Neural cell (in vitro differentiated cells): Measurements from ENCODE around the gene TACC3.

Source experiments
- RAD21 ChIP-seq: fragments of 450-650 bp; conservative IDR thresholded peaks from 2 replicates; pipeline ENCODE4 v1.6.1; 2014; ENCODE audit warnings: antibody characterized with exemption, mild to moderate bottlenecking, moderate library complexity
- TF ChIP-seq, protein P1 (sequence below): fragments of 450-650 bp; IDR thresholded peaks from 2 replicates; pipeline ENCODE4 v1.5.1; 2014; ENCODE audit warnings: antibody characterized with exemption, mild to moderate bottlenecking, moderate library complexity; ENCODE audit not compliant: poor library complexity, severe bottlenecking
- TF ChIP-seq, protein P2 (sequence below): IDR thresholded peaks from 2 replicates; pipeline ENCODE4 v1.6.1; 2012; ENCODE audit warnings: borderline replicate concordance

DNA sequence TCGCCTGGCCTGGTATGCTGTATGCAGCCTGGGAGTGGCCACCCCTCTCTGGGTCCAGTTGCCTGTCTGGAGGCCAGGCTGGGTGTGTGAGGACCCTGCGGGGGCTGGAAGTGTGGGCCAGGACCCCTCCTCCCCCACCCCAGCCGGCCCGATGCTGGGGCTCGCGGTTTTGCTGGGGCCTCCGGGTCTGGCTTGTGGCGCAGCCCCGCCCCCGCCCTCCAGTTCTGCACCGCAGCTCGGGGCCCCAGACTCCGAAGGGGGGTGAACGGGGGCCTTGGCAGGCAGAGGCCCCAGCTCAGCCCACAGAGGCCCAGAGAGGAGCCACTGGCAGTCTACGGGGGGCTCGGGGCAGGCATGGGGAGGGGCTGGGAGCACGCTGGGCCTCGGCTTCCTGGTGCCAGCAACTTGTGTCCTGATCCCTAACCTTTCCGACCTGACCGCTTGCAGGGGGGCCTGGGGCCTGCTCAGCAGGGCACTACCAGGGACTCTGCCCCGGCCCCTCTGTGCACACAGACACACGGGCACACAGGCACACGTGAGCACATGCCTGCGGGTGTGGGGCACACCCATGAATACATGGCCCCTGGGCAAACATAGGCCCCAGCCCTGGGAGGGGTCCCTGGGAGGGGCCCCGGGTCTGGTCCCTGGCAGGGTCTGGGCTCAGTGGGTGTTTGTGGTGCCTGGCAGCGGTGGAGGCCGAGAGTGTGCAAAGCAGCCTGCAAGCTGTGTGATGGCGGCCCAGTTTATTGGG is 50.4 kb downstream of the TACC3 start:
- TF ChIP-seq RAD21 = no peak
- TF ChIP-seq, protein P1, sequence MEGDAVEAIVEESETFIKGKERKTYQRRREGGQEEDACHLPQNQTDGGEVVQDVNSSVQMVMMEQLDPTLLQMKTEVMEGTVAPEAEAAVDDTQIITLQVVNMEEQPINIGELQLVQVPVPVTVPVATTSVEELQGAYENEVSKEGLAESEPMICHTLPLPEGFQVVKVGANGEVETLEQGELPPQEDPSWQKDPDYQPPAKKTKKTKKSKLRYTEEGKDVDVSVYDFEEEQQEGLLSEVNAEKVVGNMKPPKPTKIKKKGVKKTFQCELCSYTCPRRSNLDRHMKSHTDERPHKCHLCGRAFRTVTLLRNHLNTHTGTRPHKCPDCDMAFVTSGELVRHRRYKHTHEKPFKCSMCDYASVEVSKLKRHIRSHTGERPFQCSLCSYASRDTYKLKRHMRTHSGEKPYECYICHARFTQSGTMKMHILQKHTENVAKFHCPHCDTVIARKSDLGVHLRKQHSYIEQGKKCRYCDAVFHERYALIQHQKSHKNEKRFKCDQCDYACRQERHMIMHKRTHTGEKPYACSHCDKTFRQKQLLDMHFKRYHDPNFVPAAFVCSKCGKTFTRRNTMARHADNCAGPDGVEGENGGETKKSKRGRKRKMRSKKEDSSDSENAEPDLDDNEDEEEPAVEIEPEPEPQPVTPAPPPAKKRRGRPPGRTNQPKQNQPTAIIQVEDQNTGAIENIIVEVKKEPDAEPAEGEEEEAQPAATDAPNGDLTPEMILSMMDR = no peak
- TF ChIP-seq, protein P2, sequence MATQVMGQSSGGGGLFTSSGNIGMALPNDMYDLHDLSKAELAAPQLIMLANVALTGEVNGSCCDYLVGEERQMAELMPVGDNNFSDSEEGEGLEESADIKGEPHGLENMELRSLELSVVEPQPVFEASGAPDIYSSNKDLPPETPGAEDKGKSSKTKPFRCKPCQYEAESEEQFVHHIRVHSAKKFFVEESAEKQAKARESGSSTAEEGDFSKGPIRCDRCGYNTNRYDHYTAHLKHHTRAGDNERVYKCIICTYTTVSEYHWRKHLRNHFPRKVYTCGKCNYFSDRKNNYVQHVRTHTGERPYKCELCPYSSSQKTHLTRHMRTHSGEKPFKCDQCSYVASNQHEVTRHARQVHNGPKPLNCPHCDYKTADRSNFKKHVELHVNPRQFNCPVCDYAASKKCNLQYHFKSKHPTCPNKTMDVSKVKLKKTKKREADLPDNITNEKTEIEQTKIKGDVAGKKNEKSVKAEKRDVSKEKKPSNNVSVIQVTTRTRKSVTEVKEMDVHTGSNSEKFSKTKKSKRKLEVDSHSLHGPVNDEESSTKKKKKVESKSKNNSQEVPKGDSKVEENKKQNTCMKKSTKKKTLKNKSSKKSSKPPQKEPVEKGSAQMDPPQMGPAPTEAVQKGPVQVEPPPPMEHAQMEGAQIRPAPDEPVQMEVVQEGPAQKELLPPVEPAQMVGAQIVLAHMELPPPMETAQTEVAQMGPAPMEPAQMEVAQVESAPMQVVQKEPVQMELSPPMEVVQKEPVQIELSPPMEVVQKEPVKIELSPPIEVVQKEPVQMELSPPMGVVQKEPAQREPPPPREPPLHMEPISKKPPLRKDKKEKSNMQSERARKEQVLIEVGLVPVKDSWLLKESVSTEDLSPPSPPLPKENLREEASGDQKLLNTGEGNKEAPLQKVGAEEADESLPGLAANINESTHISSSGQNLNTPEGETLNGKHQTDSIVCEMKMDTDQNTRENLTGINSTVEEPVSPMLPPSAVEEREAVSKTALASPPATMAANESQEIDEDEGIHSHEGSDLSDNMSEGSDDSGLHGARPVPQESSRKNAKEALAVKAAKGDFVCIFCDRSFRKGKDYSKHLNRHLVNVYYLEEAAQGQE = no peak
